ENCODE data around the gene NIBAN1. TPM values are rescaled to one million over a fixed set of nuclear protein-coding genes. Genes with fewer than 3 reads are reported as not detected.

NIBAN1 gene
- total RNA-seq, 6 donors from 2014 or later: 23.0 to 46.3 (median 39.2) TPM

- no peak overlapping the region for H3K4me3 ChIP-seq
- ATAC-seq (ENCODE audit: low FRiP score in 2 of 2): no peak
- no peaks in the 10 kb centered on the region for H3K27me3 ChIP-seq
- H3K36me3 ChIP-seq: no peaks in the 10 kb centered on the region
- H3K9me3 ChIP-seq: no peaks in the 10 kb centered on the region
- 42 to 44% methylated on average over 5 of the region's 5 CpGs for WGBS, 2 donors
- peaks cover 0 to 4% (median 0%) of the 10 kb centered on the region in 4 donors for H3K4me1 ChIP-seq
- TF ChIP-seq POLR2A (IDR thresholded peaks at IDR 0.05): no peak
- TF ChIP-seq EP300 (IDR thresholded peaks at IDR 0.05): no peak
- TF ChIP-seq CTCF (IDR thresholded peaks at IDR 0.05): no peak
- TF ChIP-seq POLR2AphosphoS5 (IDR thresholded peaks at IDR 0.05): no peak
- no peak for DNase-seq
- no peak overlapping the region for H3K27ac ChIP-seq
Observed at GRCh38 chr1:184986250-184986649, 11.9 kb upstream of the NIBAN1 start.

- no peaks in the 10 kb centered on the region for H3K9me3 ChIP-seq
- peaks cover 0 to 4% (median 0%) of the 10 kb centered on the region in 4 donors for H3K4me1 ChIP-seq
- H3K36me3 ChIP-seq: no peaks in the 10 kb centered on the region
- no peaks in the 10 kb centered on the region for H3K27me3 ChIP-seq
- H3K27ac ChIP-seq: no peak overlapping the region
- TF ChIP-seq POLR2A (IDR thresholded peaks at IDR 0.05) (no peak), CTCF (IDR thresholded peaks at IDR 0.05) (peak; percentile 74 to 90 (median 80)), EP300 (IDR thresholded peaks at IDR 0.05) (no peak), POLR2AphosphoS5 (IDR thresholded peaks at IDR 0.05) (no peak)
- DNase-seq (peak; percentile 54 to 81), ATAC-seq (ENCODE audit: low FRiP score in 2 of 2) (peak; percentile 93 to 97)
- H3K4me3 ChIP-seq: no peak overlapping the region
- 50 to 53% methylated on average over 14 of the region's 14 CpGs for WGBS, 2 donors
Observed at GRCh38 chr1:184982002-184982954, 8.0 kb upstream of the NIBAN1 start.

GRCh38 chr1:184980726-184981125, 6.4 kb upstream of the NIBAN1 start:
- ATAC-seq (ENCODE audit: low FRiP score in 2 of 2) (no peak), DNase-seq (no peak)
- no peaks in the 10 kb centered on the region for H3K9me3 ChIP-seq
- 96 to 100% methylated on average over 1 of the region's 1 CpG for WGBS, 2 donors
- H3K27ac ChIP-seq: no peak overlapping the region
- no peak overlapping the region for H3K4me3 ChIP-seq
- H3K36me3 ChIP-seq: no peaks in the 10 kb centered on the region
- H3K27me3 ChIP-seq: no peaks in the 10 kb centered on the region
- peaks cover 0 to 4% (median 0%) of the 10 kb centered on the region in 4 donors for H3K4me1 ChIP-seq
- TF ChIP-seq POLR2A (IDR thresholded peaks at IDR 0.05) (no peak), POLR2AphosphoS5 (IDR thresholded peaks at IDR 0.05) (no peak), CTCF (IDR thresholded peaks at IDR 0.05) (no peak), EP300 (IDR thresholded peaks at IDR 0.05) (no peak)

GRCh38 chr1:184975208-184975870, 1.0 kb upstream of the NIBAN1 start:
- Histone ChIP-seq H3K27me3 (no peaks in the 10 kb centered on the region), H3K4me3 (no peak overlapping the region), H3K27ac (no peak overlapping the region), H3K4me1 (peaks cover 0 to 20% (median 18%) of the 10 kb centered on the region in 4 donors), H3K9me3 (no peaks in the 10 kb centered on the region), H3K36me3 (no peaks in the 10 kb centered on the region)
- DNase-seq (peak in 1 of 2 donors; percentile 35), ATAC-seq (ENCODE audit: low FRiP score in 2 of 2) (no peak)
- no peak for TF ChIP-seq POLR2A (IDR thresholded peaks at IDR 0.05)
- peak in 1 of 4 donors; percentile 28 for TF ChIP-seq EP300 (IDR thresholded peaks at IDR 0.05)
- 62 to 73% methylated on average over 6 of the region's 6 CpGs for WGBS, 2 donors

DNA sequence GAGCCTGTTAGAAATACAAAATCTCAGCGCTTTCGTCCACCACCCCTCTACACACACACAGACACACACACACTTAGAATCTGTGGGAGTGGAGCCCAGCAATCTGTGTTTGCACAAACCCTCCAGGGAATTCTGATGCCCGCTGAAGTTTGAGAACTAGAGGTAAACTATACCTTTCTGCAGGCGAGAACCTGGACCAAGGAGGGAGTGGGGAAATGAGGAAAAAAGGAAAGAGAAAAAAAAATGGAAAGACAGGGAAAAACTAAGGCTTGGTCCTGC, 468 bp upstream of the NIBAN1 start:
- peaks cover 0 to 20% (median 18%) of the 10 kb centered on the region in 4 donors for H3K4me1 ChIP-seq
- no peaks in the 10 kb centered on the region for H3K9me3 ChIP-seq
- DNase-seq: no peak
- WGBS, 2 donors: 52 to 59% methylated on average over 4 of the region's 4 CpGs
- ATAC-seq (ENCODE audit: low FRiP score in 2 of 2): no peak
- no peaks in the 10 kb centered on the region for H3K36me3 ChIP-seq
- H3K4me3 ChIP-seq: peak overlapping the region in 3 of 4 donors; percentile 60 to 80 (median 65)
- TF ChIP-seq POLR2A (IDR thresholded peaks at IDR 0.05): no peak
- no peak for TF ChIP-seq EP300 (IDR thresholded peaks at IDR 0.05)
- no peak for TF ChIP-seq CTCF (IDR thresholded peaks at IDR 0.05)
- no peak for TF ChIP-seq POLR2AphosphoS5 (IDR thresholded peaks at IDR 0.05)
- peak overlapping the region in 2 of 4 donors; percentile 86 to 91 for H3K27ac ChIP-seq
- H3K27me3 ChIP-seq: no peaks in the 10 kb centered on the region

Data from upper lobe of left lung (tissue), 6 donors.